ENCODE measurements around the gene GPSM1.

GPSM1 gene

DNA sequence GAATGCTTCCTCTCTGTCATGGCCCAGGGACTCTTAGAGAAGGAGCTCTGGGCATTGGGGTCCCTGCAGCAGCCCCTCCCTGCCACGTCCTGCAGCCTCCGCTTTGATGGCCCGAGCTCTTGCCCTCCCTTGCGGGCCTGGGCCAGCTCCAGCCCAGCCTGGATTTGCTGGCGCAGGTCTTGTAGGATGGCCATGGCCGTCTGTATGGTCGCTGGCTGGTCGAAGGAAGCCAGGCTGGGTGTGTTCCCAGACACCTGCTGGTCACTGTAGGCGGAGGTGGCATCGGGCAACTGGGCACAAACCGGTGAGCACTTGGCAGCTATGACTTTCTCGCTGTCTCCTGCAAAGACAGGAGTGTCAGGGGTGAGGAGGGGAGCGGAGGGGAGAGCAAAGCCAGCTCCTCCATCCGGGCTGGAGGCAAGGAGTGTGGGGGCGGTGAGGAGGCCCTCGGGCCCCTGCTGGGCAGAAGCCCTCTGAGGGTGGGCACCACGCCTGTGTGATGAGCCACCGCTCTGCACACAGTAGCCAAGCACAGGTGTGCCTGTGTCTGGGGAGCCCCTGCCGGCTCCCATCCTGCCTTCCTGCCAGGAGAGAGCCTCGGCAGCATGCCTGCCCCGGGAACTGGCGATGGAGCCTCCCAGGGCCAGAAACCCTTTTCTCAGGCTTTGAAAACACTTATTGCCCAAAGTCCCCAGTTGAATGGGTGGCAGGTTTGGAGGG lies 35.9 kb upstream of the GPSM1 start:
- DNase-seq, result no peak

DNA sequence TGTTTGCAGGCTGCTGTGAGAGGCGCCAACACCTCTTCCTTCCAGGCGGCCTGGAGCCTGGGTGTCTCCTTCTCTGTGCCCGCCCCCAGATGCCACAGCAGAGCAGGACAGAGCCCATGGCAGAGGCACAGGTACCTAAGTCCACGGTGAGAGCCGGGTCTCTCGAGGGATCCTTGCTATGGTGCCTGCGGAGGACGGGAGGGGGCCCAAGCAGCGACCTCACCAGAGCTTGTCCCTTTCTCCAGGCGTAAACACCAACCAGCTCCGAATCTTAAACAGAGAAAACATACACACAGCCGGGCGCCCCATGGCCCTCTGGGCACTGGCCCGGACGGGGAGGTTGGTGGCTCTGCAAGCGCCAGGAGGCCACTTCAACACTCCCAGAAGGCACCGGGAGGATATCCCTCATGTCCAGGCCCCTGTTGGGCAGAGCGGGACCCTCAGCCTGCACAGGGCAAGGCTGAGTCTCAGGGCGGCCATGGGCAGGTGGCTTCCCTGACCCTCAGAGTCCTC lies 35.3 kb upstream of the GPSM1 start:
- no peak for DNase-seq

DNA sequence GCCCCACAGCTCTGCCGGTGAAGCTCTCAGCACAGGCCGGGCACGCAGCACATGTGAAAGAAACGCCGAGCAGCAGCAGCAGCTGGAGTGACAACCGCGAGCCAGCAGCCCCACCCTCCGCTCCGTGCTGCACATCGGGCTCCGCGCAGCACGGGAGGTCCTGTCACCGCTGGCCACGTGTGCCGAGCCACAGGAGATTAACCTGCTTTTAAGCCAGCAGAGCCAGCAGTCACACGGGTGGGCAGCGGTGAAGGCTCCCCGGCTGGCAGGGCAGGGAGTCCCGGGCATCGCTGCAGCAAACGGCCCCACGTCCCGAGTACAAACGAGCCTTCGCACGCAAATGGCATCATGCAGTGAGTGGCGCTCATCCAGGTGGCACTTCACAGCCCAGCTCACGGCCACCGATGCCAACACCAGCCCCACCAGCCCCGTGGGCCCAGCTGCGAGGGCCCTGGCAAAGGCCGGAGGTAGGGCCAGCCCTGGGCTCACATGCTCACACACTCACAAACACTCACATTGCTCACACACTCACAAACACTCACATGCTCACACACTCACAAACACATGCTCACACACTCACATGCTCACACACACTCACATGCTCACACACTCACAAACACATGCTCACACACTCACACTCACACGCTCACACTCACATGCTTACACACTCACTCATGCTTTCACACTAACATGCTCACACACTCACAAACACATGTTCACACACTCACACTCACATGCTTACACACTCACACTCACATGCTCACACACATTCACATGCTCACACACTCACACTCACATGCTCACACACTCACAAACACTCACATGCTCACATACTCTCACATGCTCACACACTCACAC lies 34.5 kb upstream of the GPSM1 start:
- no peak for DNase-seq

DNA sequence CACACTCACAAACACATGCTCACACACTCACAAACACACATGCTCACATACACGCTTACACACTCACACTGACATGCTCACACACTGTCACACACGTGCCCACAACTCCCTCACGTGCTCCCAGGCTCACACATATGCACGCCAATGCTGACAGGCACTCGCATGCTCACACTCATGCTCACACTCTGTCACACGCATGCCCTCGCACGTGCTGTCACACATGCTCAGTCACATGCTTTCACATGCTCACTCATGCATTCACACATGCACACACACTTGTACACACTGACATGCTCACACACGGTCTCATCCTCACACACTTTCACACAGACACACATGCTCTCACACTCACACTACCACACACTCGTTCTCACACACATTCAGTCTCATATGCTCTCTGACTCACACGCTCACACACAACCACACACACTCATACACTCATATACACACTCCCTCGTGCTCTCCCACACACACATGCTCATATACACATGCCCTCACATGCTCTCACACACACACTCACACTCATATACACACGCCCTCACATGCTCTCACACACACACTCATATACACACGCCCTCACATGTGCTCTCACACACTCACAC lies 33.8 kb upstream of the GPSM1 start:
- no peak for DNase-seq

DNA sequence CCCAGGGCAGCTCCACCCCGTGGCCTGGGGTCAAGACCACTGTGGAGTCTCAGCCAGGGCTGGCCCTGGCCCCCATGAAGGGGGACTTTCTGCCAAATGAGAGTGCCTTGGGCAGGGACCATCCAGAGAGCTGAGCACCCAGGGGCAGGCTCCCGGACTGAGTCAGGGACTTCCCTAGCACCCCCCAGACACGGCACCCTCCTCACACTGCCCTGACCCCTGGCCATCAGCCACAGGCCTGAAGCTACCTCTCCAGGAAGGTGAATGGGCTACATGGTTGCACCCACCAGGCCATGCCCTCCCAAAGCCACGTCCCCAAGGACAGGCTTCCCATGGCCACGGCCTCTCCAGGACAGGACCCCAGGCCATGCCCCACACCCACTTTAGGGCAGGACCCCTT lies 32.9 kb upstream of the GPSM1 start:
- no peak for DNase-seq

DNA sequence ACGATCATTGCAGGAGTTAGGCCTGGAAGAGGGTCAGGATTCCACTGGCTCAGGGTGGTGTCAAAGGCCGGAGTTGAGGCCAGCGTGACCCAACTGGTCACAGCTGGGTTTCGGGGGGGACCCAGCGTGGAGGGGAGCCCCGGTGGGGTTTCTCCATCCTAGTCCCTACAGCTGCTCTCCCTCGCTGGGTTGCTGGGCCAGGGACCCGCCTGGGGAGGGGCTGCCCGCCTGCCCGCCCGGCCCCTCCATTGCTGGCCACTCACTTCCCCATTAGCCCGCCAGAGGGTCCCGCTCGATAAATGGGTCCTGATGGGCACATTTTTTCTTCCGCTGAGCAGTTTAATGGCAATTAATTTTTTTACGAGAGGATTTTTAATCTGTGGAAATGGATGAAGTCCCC lies 32.3 kb upstream of the GPSM1 start:
- no peak for DNase-seq

DNA sequence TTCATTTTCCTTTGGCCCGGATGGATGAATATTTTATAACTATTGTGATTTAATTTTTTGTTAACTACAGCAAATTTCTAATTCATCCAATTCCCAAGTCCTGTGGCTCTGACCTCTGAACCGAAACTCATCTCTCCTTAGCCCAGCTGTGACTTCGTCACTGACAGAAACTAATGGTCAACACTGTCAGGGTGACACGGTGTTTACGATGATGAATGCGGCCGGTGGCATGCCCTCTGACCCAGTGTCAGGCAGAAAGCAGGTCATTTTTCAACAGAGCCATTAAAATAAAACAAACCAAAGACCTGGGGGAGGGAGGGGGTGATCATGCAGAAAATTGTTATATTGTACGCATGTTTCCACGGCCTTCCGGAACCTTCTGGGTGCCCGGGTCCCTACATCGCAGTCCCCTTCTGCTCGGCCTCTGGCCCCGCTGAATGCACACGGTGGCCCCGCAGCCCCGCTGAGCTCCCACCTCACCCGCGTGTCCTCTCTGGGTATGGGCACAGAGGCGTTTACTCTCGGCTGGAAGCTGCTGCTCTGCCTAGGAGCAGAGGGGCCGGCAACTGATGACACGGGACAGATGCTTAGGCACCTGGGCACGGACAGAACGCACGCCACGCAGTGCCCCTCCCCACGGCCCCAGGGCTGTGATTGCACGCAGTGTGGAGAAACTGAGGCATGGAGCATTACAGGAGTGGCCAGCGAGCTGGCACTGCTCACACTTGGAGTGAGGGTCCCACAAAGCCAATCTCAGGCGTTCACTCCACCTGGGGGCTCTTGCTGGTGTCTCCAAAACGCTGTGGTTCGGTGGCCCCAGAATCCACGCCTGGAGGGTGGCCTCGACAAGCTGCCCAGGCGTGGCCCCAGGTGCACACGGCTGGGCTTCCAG lies 31.6 kb upstream of the GPSM1 start:
- no peak for DNase-seq

DNA sequence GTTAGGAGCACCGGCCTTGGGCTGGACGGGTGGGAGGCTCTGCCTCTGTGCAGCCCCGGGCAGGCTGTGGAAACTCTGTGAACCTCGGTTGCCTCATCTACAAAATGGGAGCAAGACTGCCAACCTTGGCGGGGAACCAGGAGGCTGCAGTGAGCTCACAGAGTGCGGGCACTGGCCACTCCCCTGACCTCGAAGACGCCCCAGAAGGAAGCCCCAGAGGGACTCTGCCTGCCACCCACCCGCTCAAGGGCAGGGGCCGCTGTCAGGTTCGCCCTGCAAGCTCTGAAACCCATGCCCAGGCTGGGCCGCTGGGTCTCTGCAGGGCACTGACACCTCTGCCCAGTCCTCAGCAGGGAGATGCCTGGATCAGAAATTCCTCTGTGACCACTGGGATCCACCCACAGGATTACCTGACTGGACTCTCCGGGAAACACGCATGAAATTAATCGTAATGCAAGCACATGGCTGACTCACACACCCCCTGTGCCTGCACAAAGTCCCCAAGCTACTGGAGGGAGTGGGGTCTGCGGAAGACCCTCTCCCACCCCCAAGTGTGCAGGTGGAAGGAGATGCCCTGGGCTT lies 30.8 kb upstream of the GPSM1 start:
- DNase-seq, result no peak

DNA sequence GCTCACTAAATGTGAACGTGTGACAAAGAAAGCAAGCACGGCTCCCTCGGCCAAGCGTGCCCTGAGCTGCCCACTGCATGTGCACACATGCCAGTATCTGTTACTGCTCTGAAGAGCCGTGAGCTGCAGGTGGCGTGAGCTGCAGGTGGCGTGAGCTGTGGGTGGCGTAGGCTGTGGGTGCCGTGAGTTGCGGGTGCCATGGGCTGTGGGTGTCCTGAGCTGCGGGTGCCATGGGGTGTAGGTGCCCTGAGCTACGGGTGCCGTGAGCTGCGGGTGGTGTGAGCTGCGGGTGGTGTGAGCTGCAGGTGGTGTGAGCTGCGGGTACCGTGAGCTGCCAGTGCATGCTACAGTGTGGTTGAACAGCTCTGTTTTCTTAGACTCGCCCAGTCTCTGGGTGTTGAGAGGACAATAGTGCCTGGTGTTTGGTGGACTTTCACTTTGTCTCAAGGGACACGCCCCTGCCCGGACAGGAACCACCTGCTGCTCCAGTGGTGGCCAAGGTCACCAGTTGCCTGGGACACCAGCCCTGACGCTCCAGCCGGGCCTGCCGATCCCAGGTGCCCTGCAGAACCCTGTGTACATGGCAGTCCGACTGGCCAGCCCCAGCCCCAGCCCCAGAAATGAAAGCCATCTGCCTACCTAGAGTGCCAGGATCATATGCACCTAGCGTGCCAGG lies 30.2 kb upstream of the GPSM1 start:
- peak; percentile 38 for DNase-seq

DNA sequence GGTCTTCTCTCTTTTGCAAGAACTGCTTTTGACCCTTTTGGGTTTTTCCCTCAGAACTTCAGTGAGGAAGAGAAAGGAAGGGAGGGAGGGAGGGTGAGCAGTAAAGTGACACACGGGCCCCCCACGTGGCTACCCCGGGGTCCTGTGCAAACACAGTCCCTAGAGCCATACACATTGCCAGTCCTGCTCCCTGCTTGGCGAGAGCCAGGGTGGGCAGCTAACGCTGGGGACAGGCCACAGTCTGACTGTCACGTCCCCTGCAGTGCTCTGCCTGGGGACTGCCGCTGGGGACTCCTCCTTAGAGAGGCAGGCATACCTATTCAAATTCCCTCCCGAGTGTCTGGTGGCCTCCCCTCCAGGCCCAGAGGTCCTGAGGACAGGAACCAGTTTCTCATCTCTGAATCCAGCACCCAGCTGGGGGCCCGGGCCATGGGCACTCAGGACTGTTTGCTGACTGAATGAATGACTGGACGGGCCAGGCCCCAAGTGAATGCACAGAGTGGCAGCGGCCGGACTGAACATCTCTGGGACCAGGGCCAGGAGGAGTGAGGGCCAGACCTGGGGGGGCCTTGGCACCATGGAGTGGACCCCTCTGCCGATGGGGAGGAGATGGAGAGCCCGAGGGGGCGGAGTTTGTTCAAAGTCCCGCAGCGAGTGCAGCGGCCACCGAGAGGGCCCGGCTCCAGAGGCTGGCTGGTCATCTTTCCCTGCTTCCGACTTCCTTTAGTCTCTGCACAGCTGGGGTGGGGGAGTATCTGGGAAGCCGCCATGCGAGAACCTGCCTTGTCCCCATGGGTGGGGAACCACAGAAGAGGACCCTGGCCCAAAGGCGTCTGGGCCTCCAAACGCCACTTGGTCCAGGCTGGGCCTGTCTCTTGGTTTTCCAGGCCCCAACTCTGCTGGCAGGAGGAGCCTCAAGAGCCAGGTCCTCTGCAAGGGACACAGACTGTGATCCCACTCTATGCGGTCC lies 29.3 kb upstream of the GPSM1 start:
- no peak for DNase-seq

DNA sequence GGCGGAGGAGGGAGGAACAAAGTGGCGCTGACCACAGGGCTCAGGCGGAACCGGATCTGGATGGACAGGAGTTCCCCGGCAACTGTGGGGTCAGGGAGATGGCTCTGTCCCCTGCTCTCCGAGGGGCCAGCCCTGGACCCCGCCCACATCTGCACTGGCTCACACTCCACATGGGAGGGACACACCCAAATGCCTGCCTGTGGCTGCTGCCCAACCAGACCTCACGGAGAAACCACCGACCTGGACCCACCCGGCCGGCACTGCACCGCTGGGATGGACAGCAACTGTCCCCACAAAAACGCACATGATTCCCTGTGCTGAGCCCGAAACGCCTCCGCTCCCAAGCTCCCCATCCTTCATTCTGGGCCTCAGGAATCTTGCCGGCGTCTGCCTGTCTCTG lies 28.2 kb upstream of the GPSM1 start:
- DNase-seq, result no peak

DNA sequence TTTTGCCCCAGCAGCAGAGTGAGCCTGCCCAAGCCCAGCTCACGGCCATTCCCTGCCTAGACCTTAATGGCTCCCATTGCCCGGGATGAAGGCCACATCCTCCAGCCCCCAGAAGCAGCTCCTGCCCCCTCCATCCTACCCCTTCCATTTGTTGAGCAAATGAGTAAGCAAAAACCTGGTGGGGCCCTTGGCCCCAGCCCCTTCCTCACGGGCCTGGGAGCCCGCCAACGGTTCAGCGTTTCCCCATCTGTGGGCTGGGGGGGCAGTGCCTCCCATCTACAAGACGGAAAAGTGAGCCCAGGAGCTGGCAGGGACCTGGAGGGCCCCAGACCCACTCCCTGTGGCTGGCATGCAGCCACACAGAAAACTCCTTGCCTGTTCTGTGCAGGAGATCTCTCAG lies 27.8 kb upstream of the GPSM1 start:
- no peak for DNase-seq

DNA sequence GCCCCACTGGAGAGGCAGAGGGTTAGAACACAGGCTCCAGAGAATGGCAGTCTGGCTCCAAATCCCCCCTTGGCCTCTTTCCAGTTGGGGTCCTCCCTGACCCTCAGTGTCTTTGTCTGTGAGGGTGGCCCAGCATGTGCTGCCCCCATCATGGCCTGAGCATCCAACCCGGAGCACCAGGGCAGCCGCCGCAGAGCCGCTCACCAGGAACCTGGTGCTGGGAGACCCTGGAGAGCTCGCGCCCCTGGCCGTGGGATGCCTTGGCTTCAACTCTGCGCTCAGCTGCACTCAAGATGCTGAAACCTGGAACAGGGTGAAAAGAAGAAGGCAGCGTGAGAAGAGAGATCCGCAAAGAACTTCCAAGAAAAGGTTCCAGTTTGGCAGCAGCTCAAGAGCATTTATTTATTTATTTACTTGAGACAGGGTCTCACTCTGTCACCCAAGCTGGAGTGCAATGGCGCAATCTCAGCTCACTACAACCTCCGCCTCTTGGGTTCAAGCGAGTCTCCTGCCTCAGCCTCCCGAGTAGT lies 27.3 kb upstream of the GPSM1 start:
- DNase-seq, result no peak

DNA sequence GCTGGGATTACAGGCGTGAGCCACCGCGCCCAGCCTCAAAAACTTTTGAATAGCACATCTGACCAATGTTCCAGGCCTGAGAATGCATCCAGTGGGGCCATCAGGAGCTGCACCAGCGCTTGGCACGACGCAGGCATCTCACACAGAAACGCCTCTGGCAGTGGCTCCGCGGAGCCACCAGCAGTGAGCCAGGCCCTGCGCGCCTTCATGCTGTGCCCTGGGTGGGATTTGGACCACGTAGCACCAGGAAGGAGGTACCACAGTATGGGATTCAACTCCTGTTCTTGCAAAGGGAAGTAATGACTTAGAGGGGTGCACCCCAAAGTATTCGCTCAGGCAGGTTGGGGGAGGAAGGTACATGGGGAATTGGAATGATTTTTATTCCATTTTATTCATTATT lies 26.5 kb upstream of the GPSM1 start:
- no peak for DNase-seq

DNA sequence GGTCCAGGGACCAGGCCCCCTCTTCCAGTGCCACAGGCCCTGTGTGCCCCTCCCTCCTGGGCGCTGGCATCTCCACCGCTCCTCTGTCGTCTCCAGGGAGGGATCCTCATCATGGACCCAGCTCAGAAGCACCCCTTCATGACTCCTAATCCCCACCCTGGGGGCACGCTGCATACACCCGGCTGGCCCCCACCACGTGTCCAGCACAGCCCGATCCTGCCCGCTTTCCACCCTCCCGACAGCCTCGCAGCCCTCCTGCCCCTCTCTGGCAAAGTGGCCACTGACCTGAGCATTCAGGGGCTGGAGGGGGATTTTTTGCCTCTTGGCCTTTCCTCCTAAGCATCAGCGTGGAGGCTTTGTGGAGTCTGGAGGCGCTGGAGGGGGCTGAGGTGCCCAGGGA lies 24.8 kb upstream of the GPSM1 start:
- no peak for DNase-seq

DNA sequence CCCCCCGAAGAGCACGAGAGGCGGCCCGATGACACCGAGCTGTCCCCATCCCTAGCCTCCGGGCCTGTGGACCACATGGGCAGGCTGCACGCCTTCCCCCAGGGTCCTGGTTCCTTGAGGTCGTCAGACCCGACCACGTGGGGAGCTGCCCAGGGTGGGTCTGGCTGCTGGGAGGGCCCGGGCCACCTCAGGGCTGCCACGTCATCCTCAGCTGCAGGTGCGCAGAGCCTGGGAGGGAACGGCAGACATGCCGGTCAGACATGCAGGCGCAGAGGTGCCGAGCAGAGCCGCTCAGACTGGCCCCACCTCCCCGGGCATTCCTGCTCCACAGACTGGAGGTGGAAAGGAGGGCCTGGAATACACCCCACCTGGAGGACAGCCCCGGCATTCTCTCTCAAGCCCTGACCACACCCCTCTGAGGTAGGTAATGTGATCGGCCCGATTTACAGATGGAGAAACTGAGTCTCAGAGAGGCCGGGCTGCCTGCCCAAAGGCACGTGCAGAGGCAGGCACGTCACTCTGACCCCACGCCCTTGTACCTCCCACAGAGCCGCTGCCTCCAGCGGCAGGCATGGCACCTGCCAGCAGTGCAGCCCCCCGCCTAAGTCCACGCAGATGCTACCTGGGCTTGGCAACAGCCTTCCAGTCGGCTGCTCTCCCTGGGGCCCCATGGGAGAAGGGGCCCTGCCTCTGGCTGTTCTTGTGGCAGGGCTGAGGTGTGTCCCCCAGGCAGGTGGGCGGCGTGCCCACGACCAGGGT lies 24.1 kb upstream of the GPSM1 start:
- DNase-seq, result no peak

DNA sequence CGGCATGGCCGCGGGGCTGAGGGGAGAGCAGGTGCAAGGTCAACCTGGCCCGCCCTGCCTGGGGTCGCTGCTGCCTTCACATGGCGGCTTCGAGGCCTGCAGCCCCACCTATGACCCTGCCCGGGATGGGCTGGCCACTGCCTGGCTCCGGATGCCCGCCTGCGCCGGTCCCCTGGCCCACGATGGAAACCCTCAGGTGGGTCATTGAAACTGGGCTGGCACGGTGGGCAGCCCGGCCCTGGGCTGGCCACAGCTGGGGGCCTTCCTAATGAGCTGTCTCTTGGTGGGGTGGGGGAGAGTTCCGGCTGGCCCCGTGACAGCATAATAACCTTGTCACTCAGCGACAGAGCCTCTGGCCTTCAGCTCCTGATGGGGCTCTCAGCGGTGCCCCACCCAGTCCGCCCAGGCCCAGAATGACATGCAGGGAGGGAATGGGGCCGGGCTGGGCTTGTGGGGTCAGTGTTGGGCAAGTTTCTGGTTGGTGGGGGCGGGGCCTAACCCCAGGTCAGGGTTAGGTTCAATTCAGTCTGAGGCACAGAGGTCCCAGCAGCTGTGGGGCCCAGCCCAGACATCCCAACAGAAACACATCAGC lies 23.4 kb upstream of the GPSM1 start, which contains the start of gene CCDC187:
TSS of gene CCDC187 (minus strand) at position 270 of the 592 bp plus-strand sequence. CDS start at position 6, 264 bp downstream.
- DNase-seq, result no peak

DNA sequence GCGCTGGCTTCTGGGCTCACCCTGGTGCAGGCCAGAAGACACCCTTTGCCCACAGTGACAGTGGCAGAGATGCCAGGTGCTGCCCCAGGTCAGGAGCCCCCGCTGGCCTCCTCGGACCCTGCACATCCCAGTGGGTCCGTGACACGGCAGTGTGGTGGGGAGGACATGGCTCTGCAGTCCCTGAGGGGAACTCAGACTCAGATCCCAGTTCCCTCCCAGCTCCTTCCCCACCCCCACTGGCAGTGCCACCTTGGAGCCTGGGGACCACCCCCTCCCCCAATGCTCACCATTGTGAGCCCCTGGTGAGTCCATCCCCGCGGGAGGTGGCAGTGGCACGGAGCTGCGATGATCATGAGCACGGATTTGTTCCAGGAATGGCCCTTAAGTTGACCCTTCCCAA lies 22.9 kb upstream of the GPSM1 start:
- DNase-seq, result no peak

DNA sequence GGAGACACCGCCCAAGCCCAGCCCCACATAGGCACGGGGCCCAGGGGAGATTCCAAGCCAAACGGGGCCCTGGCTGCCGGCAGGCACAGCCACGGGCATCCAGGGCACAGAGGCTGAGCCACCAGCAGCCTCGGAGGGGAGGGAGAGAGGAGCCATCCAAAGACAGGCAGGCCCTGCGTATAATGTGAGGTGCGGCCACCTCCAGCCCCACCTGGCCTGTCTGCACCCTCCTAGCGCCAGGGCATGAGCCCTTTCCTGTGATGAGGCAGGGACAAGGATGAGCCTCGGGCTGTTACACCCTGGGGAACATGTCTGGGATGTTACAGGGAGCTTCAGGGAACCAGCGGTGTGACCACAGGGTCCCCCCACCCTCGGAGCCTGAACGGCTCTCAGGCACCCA lies 22.4 kb upstream of the GPSM1 start:
- DNase-seq, result no peak
